OCI-LY1 (cell line): ENCODE measurements around the gene PGBD5.

ENCODE experiments used
- H2AFZ ChIP-seq: fragments of 200-600 bp; sonication (generic), shearing (Covaris generic); 2 replicates; pipeline ENCODE4 v1.6.0; 2014; ENCODE audit warnings: antibody characterized with exemption, mild to moderate bottlenecking, low read length
- H3F3A ChIP-seq: fragments of 200-600 bp; sonication (generic), shearing (Covaris generic); 2 replicates; pipeline ENCODE4 v1.6.0; 2014; ENCODE audit warnings: mild to moderate bottlenecking, antibody characterized with exemption, low read length, moderate library complexity; ENCODE audit not compliant: insufficient read depth
- H3K27ac ChIP-seq: fragments of 200-600 bp; sonication (generic); 2 replicates; pipeline ENCODE4 v1.5.1; 2014; ENCODE audit warnings: low read length, mixed run types, mild to moderate bottlenecking, low read depth; ENCODE audit not compliant: poor library complexity, severe bottlenecking
- H3K27me3 ChIP-seq: fragments of 200-600 bp; sonication (generic); 2 replicates; pipeline ENCODE4 v1.6.0; 2014; ENCODE audit warnings: antibody characterized with exemption, mild to moderate bottlenecking, low read length, moderate library complexity; ENCODE audit not compliant: insufficient read depth
- H3K36me3 ChIP-seq: fragments of 200-600 bp; sonication (generic); 2 replicates; pipeline ENCODE4 v1.6.1; 2014; ENCODE audit warnings: mild to moderate bottlenecking, antibody characterized with exemption, low read length, moderate library complexity, mixed read lengths; ENCODE audit not compliant: insufficient read depth
- H3K4me1 ChIP-seq: fragments of 200-600 bp; sonication (generic); 2 replicates; pipeline ENCODE4 v1.5.1; 2014; ENCODE audit warnings: mild to moderate bottlenecking, low read length, moderate library complexity; ENCODE audit not compliant: insufficient read depth, severe bottlenecking
- H3K4me2 ChIP-seq: fragments of 200-600 bp; sonication (generic), shearing (Covaris generic); 2 replicates; pipeline ENCODE4 v1.6.1; 2014; ENCODE audit warnings: low read length
- H3K4me3 ChIP-seq: fragments of 200-600 bp; sonication (generic); 2 replicates; pipeline ENCODE4 v1.5.1; 2014; ENCODE audit warnings: low read length, low read depth, mild to moderate bottlenecking, mixed read lengths; ENCODE audit not compliant: poor library complexity, severe bottlenecking
- H3K79me2 ChIP-seq: fragments of 200-600 bp; shearing (Covaris generic); 2 replicates; pipeline ENCODE4 v1.6.1; 2016; ENCODE audit warnings: mixed run types, low read length, mixed read lengths; ENCODE audit not compliant: insufficient read depth
- H3K9ac ChIP-seq: fragments of 200-600 bp; sonication (generic), shearing (Covaris generic); 2 replicates; pipeline ENCODE4 v1.6.1; 2014; ENCODE audit warnings: mild to moderate bottlenecking, low read length, mixed read lengths
- H3K9me2 ChIP-seq: fragments of 200-600 bp; sonication (generic), shearing (Covaris generic); 2 replicates; pipeline ENCODE4 v1.6.1; 2014; ENCODE audit warnings: low read depth, mild to moderate bottlenecking, low read length, mixed read lengths
- H3K9me3 ChIP-seq: fragments of 200-600 bp; shearing (Covaris generic); 2 replicates; pipeline ENCODE4 v1.6.1; 2014; ENCODE audit warnings: low read length, mixed read lengths
- H4K20me1 ChIP-seq: fragments of 200-600 bp; sonication (generic), shearing (Covaris generic); 2 replicates; pipeline ENCODE4 v1.6.0; 2016; ENCODE audit warnings: mild to moderate bottlenecking, low read length; ENCODE audit not compliant: insufficient read depth
- EZH2 ChIP-seq: fragments of 200-600 bp; sonication (generic), shearing (Covaris generic); IDR thresholded peaks from 2 replicates; pipeline ENCODE4 v1.8.0; 2017; ENCODE audit warnings: borderline replicate concordance, mixed run types, mild to moderate bottlenecking, antibody characterized with exemption, low read length, moderate library complexity, mixed read lengths
- TF ChIP-seq, protein P1 (sequence below): fragments of 200-600 bp; sonication (generic), shearing (Covaris generic); IDR thresholded peaks from 2 replicates; pipeline ENCODE4 v1.5.1; 2017; ENCODE audit warnings: mild to moderate bottlenecking, antibody characterized with exemption, low read length, moderate library complexity, mixed read lengths

PGBD5 gene

DNA sequence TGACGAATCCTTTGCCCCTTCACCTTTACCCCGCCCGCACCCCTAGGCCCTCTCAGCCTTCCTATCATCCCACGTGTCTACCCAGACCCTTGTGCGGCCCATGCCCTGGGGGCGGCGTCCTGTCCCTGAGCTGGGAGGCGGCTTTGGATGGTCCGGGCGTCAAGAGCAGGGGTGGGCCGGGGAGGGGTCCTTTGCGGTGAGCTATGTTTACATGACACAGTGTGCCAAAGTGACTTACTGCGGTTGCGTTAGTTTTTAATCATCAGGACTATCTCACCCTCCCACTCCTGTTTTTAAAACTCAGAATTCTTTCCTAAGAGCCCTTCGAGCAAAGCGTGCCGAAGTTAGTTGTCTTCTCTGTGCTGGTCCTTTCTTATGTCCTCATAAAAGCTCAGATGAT lies 144.6 kb downstream of the PGBD5 start:
- H3K4me2 ChIP-seq, result peak overlapping the region; percentile 42

DNA sequence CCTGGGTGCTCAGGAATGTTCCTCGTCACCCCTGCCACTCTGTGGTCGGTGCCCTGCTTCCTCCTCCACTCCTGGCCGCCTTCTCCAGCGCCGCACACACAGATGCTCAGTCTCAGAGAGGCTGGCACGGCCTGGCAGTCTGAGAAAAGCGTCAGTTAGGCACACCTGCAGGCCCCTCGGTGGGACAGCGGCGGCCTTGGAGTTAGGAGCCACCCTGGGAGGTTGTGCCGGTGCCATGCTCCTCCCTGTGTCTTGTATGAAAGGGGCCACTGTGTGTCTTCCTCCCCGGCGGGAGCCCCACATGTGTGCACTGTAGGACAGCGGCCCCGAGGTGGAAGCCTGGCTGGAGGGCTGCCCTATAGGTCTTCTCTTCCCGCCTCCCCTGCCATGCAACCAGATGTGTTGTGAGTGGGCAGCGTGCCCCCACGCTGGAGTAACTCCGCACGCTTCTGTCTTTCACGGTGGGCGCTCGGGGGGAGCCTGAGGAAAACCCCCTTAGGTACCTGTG lies 145.2 kb downstream of the PGBD5 start:
- H3K4me1 ChIP-seq, result peaks cover 72% of the 10 kb centered on the region
- H4K20me1 ChIP-seq, result no peaks in the 10 kb centered on the region
- no peaks in the 10 kb centered on the region for H3K9me3 ChIP-seq
- no peaks in the 10 kb centered on the region for H3K27me3 ChIP-seq
- peak overlapping the region; percentile 69; the same call in 1 of the 2 replicates for H3K9ac ChIP-seq
- peak overlapping the region; percentile 42 for H3K4me2 ChIP-seq
- H3K27ac ChIP-seq, result peak overlapping the region; percentile 97
- H3F3A ChIP-seq, result no peaks in the 10 kb centered on the region
- no peaks in the 10 kb centered on the region for H3K9me2 ChIP-seq
- H2AFZ ChIP-seq, result no peak overlapping the region
- peaks cover 25% of the 10 kb centered on the region for H3K36me3 ChIP-seq
- no peak overlapping the region for H3K4me3 ChIP-seq
- no peaks in the 10 kb centered on the region for H3K79me2 ChIP-seq
- TF ChIP-seq EZH2, result no peak
- TF ChIP-seq, protein P1, sequence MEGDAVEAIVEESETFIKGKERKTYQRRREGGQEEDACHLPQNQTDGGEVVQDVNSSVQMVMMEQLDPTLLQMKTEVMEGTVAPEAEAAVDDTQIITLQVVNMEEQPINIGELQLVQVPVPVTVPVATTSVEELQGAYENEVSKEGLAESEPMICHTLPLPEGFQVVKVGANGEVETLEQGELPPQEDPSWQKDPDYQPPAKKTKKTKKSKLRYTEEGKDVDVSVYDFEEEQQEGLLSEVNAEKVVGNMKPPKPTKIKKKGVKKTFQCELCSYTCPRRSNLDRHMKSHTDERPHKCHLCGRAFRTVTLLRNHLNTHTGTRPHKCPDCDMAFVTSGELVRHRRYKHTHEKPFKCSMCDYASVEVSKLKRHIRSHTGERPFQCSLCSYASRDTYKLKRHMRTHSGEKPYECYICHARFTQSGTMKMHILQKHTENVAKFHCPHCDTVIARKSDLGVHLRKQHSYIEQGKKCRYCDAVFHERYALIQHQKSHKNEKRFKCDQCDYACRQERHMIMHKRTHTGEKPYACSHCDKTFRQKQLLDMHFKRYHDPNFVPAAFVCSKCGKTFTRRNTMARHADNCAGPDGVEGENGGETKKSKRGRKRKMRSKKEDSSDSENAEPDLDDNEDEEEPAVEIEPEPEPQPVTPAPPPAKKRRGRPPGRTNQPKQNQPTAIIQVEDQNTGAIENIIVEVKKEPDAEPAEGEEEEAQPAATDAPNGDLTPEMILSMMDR, result no peak

More for the DNA sequence above, 144.6 kb downstream of the PGBD5 start:
- Histone ChIP-seq H3K4me3 (peak overlapping the region; percentile 14), H3K27me3 (no peaks in the 10 kb centered on the region), H3K9me3 (no peaks in the 10 kb centered on the region), H3K9ac (peak overlapping the region; percentile 69; the same call in 1 of the 2 replicates), H3K36me3 (peaks cover 20% of the 10 kb centered on the region; the same call in 1 of the 2 replicates), H3K79me2 (no peaks in the 10 kb centered on the region), H3K4me1 (peaks cover 73% of the 10 kb centered on the region), H4K20me1 (no peaks in the 10 kb centered on the region), H3K9me2 (no peaks in the 10 kb centered on the region), H3K27ac (peak overlapping the region; percentile 97), H3F3A (no peaks in the 10 kb centered on the region), H2AFZ (no peak overlapping the region)
- TF ChIP-seq, protein P1, result no peak
- TF ChIP-seq EZH2, result no peak

DNA sequence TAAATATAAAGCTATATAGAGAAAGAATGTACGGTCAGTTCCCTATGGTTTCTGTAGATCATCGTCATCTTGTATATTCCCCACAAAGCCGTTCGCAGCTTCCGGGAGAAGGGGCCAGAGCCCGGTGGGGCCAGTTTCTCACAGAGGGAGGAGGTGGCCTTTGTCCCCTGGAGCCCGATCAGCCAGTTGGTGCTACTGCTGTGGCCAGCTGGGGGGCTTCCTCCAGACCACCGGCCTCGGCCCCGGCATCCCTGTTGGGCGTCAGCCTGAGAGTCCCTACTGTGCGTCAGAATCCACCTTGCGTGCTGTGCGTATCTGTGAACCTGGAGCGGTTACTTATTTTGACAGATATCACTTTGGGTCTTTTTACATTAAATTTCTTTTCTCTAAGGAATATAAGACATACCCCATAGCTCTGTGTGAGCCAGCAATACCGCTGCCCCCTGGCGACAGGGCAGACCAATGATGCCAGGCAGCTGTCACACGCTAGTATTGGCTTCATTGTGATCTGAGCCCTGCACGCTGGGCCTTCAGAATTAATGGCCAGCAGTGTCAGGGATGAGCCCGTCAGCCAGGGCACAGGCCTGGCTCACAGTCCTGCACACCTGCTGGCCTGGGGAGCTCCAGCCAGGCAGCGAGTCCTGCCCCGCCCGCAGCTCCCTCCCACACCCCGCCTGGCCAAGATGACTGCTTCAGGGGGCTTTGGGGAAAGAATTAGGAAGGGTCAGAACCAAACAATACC lies 145.9 kb downstream of the PGBD5 start:
- Histone ChIP-seq H3K9me3 (no peaks in the 10 kb centered on the region), H3K27ac (peak overlapping the region; percentile 97), H3K4me3 (no peak overlapping the region), H3K9ac (peak overlapping the region; percentile 69; the same call in 1 of the 2 replicates), H3K79me2 (no peaks in the 10 kb centered on the region), H3F3A (no peaks in the 10 kb centered on the region), H2AFZ (no peak overlapping the region), H3K4me2 (peak overlapping the region; percentile 42; the same call in 1 of the 2 replicates), H3K27me3 (no peaks in the 10 kb centered on the region), H3K4me1 (peaks cover 69% of the 10 kb centered on the region), H4K20me1 (no peaks in the 10 kb centered on the region), H3K9me2 (no peaks in the 10 kb centered on the region), H3K36me3 (peaks cover 30% of the 10 kb centered on the region)
- TF ChIP-seq EZH2, result no peak
- TF ChIP-seq, protein P1, result peak; percentile 68
